GM19467 (cell line): Measurements from ENCODE around the gene RUNDC3A.
"Not testable (repeated sequence)": the region's sequence is repeated elsewhere in the genome, so short reads cannot be mapped to it uniquely, and the experiment has no call there.

ENCODE experiments used
- ATAC-seq: cut with Tn5 transposase; IDR thresholded peaks from one replicate; pipeline ENCODE4 v1.9.1; 2021; ENCODE audit warnings: mild to moderate bottlenecking, moderate library complexity; ENCODE audit not compliant: unreplicated experiment

RUNDC3A gene

DNA sequence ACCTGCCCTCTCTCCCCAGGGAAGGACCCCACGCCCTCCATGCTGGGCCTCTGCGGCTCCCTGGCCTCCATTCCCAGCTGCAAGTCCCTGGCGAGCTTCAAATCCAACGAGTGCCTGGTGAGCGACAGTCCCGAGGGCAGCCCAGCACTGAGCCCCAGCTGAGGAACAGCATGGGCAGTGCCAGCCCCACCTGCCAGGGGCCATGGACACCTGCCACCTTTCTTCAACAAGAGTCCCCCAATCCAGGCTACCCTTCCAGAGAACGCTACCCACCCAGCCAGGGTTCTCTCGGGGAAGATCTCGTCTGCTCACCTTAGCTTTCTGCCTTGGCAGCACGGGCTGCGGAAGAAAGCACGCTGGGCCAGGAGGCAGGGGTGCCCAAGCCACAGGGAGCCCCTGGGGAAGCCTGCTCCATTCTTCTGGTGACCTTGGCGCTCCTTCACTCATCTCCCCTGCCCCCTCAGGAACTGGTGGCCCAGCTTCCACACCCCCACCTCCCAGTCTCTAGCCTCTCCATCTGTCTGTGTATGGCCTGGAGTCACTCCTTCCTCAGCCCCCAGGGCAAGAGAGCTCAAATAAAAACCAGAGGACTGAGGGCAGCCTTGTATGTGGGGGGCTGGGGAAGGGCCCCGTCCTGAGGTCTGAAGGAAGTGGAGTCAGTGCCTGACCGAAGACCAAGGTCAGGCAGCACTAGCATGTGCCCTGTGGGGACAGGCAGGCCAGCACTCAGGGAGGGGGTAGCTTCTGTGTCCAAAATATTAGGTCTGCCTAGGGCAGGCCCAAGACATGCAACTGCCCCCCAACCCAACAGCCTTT is 9.9 kb downstream of the RUNDC3A start:
- no peak for ATAC-seq

- no peak for ATAC-seq
Measured at GRCh38 chr17:44320066-44320465, 11.7 kb downstream of the RUNDC3A start.

DNA sequence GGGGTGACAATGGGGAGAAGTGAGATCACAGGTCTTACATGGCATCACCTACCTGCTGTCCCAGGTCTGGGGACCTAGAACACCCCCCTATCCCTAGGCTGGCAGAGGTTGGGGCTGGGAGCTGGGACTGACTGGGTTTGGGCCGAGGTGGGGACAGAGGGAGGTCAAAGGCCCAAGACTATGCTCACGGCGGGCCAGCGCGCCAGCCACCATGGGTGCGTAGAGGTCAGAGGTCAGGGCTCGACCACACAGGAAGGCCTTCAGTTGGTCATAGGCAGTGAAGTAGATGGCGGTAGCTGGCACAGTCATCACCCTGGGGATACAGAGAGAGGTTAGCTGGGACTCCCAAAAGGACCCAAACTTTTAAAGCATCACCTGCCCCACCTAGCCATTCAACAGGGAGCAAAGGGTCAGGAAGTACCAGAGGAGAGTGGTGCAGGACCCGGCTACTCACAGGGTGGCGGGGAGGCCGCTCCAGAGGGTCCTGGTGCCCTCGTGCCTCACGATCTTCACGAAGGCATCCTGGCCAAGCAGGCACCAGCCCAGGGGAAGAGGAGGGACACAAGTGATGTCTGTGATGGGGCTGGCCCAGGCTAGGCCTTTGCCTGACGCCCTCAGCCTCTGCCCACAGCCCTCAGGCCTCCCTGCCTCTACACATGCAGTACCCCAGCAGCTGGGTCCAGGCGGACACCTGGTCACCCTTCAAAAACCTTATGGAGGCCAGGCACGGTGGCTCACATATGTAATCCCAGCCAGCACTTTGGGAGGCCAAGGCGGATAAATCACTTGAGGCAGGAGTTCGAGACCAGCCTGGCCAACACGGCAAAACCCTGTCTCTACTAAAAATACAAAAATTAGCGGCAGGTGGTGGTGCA is 13.1 kb downstream of the RUNDC3A start:
- ATAC-seq, result no peak

DNA sequence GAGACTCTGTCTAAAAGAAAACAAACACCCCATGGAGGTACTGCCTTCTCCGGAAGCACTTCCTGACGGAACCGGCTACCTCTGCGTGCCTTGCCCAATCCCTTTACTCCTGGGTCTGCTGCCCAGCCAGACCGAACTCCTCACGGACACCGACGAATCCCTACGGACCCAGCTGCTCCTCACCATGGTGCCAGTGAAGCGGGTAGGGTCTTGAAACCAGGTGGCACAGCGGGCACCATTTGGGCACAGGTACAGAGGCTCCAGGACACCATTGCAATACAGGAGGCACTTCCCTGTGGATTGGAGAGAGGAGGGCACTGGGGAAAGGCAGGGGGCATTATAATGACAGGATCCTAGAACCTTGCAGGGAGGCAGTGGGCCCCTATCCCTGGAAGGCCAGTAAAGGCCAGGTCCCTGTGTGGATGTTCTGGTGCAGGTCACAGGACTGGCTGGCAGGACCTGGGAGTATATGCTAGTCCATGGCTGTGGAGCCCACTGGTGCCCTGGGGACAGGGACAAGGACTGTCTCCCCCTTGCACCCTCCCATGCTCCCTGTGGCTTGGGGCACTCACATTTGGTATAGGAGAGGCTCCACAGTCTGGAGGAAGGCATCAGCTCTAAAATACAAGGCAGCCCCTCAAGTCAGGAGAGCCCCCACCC is 14.0 kb downstream of the RUNDC3A start:
- no peak for ATAC-seq

GRCh38 chr17:44323359-44324091 is 15.1 kb downstream of the RUNDC3A start:
- no peak for ATAC-seq

DNA sequence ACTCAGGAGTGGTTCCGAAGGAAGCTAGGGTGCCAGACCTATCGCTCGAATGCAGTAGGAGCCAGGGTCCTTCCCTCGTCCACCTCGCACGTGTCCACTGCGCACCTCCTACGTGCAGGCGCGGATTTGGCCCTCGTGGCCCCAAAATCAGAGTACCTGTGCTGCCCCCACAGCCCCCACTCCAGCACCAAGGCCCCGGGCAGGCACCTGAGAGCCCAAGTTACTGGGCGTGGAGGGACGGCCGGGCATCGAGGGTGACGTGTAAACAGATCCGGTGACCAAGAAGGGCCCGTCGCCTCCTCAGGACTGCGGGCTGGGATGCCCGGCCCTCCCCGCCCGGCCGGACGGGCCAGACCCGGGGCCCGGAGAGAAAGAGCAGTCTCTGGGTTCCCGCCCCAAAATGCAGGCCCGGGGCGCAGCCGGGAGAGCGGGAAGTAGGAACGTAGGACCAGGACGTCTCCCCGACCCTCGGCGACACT is 15.7 kb downstream of the RUNDC3A start:
- ATAC-seq, result peak; percentile 8

- peak; percentile 64 for ATAC-seq
Measured at GRCh38 chr17:44324571-44325275, 16.3 kb downstream of the RUNDC3A start, which contains the start of gene SLC25A39. Gene SLC25A39, minus strand, starts transcription at chr17:44324823. Its CDS starts 1,261 bp downstream, at chr17:44323562.

DNA sequence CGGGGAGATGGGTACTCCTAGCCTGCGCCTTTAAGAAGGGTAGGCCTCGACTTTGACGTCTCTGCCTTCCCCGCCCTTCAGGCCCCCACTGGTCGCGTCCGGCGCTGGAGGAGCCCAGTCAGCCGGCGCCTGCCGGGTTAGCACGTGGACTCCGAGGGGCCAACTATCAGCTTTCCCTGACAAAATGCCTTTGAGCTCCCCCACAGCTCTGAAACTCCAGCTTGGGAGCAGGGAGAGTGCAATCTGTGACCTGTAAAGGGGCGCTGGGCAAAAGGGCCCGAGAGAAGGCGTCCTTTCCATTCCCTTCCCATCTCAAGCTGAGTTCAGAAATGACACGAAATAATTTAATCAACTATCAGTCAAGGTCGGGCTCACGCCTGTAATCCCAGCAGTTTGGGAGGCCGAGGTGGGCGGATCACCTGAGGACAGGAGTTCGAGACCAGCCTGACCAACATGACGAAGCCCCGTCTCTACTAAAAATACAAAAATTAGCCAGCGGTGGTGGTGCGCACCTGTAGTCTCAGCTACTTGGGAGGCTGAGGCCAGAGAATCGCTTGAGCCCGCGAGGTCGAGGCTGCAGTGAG is 18.6 kb downstream of the RUNDC3A start:
- ATAC-seq, result peak; percentile 47

DNA sequence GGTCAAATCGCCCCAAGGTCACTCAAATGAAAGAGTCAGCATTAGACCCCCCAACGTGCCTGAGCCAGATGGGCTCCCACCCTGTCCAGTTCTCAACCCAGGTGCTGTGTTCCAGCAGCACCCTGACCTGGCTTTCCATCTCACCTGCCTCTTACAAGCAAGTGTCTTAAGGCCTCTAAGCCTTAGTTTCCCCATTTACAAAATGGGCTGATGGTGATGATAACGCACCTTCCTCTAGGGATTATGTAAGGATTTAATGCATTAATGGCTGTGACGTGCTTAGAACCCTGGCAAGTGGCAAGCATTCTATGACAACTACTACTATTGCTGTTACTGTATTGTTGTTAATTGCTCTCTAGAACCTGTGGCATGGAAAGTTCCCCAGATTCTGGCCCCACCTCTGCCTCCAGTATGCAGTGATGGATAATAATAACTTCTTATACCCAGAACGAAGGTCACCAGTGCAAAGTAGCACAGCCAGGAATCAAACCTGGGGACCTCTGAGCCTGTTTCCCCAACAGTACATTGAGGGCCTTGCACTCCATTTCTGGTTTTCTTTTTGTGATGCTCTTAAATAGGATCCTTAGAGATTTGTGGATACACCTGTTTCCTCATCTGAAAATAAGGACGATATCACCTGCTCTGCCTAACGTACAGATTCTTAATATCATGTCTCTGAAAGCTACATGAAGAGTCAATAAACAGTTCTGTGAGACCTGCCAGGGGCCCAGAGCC is 19.5 kb downstream of the RUNDC3A start:
- ATAC-seq, result no peak

DNA sequence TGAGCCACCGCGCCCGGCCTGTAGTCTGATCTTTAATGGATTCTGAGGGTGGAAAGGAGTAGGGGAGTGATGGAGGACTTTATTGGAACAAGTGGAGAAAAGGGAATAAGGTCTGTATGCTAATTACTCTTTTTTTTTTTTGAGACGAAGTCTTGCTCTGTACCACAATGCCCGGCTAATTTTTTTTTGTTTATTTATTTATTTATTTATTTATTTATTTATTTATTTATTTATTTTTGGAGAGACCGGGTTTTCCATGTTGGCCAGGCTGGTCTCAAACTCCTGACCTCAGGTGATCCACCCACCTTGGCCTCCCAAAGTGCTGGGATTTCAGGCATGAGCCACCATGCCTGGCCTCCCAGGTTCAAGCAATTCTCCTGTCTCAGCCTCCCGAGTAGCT is 21.1 kb downstream of the RUNDC3A start:
- not testable (repeated sequence) for ATAC-seq

DNA sequence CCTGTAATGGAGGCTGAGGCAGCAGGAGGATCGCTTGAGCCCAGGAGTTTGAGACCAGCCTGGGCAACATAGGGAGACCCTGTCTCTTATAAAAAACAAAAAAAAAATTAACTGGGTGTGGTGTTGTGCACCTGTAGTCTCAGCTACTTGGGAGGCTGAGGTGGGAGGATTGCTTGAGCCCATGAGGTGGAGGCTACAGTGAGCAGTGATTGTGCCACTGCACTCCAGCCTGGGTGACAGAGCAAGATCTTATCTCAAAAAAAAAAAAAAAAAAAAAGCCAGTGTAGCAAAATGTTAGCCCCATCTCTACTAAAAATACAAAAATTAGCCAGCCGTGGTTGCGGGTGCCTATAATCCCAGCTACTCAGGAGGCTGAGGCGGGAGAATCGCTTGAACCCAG is 21.9 kb downstream of the RUNDC3A start:
- ATAC-seq, result not testable (repeated sequence)

DNA sequence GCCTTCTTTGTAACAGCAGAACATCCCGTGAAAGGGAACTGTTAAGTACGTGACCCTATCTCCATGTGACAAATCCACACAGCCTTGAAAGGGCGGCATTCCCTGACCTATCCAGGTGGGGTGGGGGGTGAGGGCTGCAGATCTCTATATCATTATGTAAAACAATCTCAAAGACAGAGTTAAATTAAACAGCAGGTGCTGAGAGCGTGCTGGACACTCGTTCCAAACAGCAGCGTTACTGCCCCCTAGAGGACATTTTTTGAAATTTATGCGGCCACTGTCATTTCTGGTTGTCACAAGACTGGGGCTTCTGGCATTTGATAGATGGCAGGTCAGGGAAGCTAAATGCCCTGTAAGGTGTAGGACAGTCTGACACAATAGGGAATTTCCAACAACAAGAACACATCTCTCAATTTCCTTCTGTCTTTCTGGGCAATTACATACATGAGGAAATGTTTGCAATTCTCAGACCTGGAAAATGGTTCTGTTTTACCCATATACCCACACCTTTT is 22.9 kb downstream of the RUNDC3A start:
- ATAC-seq, result no peak

GRCh38 chr17:44333371-44333770 is 25.0 kb downstream of the RUNDC3A start:
- no peak for ATAC-seq

DNA sequence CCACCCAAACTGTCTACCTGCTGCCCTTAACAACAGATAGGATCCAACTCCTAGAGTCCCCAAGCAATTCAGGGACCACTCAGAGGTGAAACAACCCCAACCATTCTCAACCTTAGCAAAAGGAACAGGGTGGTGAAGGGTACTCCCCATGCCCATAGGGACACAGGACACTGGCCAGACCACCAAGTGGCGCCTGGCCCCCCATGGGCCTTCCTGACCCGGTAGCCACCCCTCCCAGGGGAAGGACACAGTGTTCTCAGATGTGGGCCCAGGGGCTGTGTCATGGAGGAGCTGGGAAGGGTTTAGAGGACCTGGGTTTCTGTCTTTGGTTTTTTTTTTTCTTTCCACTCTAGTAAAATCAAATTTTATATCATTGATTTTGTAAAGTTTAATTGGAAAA is 25.9 kb downstream of the RUNDC3A start:
- ATAC-seq, result no peak

GRCh38 chr17:44334727-44335126 is 26.3 kb downstream of the RUNDC3A start:
- ATAC-seq, result no peak

DNA sequence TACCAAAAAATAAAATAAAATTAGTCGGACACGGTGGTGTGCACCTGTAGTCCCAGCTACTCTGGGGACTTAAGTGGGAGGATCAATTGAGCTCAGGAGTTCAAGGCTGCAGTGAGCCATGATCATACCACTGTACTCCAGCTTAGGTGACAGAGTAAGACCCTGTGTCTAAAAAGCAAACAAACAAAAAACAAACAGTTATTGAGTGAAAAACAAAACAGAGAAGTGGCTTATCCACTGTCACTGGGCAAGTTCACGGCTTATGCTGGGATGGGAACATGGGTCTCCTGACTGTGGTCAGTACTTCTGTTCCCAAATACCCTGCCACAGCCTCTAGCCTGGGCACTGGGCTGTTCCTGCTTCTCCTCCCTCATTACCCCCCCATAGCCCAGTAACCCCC is 27.2 kb downstream of the RUNDC3A start:
- ATAC-seq, result no peak

DNA sequence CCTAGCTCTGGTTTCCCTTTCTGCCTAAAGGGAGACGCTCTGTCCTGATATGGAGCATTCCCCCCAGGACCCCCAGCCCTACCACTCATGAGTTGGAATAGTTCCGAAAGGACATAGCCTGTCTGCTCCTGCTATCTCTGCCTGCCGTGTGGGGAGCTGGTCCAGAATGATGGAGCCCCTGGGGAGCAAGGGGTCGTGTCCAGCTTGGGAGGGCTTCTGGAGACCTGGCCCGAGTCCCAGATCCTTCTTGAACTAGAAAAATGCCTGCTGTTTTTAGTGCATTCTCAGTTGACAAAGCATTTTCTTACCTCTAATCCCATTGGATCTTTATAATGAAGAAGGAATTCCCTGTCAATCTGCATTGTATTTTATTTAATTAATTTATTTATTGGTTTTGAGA is 27.6 kb downstream of the RUNDC3A start:
- ATAC-seq, result no peak

DNA sequence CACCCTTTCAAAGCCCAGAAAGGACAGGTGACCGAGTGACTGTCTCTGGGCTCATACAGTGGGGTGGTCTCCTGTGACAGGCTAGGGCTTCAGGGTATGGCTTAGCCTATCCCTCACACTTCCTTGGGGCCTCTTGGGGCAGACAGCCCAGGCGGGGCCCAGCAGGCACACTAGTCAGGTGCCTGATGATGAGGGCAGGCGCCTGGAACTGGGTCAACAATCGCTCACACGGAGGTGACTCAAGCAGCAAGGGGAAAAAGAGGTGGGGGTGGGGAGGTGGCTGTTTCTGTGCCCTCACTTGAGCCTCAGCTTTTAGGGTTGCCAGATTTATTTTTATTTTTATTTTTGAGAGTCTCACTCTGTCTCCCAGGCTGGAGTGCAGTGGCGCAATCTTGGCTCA is 30.3 kb downstream of the RUNDC3A start:
- no peak for ATAC-seq

DNA sequence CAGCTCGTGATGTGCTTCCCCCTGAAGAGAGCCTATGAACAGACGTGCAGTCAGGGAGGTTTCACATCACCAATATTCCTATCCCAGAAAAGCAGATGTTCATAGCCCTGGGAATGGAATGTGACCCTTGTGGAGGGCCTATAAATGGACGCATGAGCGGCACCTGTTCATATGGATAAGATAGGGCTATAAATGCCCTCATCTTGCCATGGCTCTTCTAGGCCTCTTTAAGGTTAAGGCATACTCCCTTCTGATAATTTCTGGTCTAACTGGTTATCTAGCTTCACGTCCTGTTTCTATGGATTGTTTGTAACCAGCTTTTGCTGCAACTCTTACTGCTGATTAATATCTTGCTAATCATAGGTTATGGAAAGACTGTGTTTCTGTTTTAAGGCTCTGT is 32.2 kb downstream of the RUNDC3A start:
- not testable (repeated sequence) for ATAC-seq
